Measurements from ENCODE around the gene GLI3.

DNA sequence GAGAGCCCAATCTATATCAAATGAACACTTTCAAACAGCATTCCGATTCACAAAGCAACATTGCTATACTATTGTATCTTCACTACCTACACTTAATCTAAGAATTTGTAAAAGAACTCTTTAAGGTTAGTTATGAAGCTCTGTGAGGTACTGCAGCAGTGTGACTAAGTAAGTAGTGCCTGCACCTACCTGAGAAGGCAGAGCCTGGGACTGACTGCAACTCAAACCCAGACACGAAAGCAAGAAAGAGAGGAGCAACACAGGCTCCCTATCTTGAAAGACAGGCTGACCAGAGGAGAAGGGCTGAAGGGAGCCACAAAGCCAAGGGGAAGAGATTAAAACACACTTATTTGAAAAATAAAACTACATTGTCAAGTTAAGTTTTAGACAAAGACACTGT, 160.1 kb downstream of the GLI3 start:
- TF ChIP-seq CTCF (IDR thresholded peaks at IDR 0.05): no peak
- no peak for TF ChIP-seq POLR2A (IDR thresholded peaks at IDR 0.05)
